ENCODE measurements around the gene CTCFL.

The CTCFL gene

DNA sequence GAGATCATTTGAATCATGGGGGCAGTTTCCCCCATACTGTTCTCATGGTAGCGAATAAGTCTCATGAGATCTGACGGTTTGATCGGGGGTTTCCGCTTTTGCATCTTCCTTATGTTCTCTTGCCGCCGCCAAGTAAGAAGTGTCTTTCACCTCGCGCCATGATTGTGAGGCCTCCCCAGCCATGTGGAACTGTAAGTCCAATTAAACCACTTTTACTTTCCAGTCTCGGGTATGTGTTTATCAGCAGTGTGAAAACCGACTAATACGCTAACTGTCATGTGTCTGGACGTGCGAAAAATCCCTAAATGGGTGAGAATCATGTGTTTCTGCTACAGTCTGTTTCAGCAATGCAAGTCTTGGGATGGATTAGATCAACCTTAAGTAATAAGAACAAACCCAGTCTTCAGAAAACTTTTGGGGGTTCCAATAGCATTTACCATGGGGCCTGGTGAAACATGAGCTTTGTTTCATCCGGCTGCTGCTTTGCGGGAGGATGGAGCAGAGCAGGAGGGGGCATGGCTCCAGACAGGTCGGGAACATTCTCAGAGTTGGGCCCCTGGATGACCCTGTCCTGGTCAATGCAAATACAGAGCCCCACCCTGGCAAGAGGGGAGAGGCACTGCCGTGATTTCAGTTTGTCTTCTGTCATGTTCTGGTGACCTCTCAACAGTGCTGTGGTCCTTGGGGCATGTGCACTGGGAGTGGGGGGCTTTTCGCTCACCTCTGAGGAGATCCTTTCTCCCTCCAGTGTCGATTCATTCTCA lies 41.5 kb downstream of the CTCFL start:
- in situ Hi-C loops (cut with MboI; ENCODE audit: low sequenced_read_pairs): no loop called here

DNA sequence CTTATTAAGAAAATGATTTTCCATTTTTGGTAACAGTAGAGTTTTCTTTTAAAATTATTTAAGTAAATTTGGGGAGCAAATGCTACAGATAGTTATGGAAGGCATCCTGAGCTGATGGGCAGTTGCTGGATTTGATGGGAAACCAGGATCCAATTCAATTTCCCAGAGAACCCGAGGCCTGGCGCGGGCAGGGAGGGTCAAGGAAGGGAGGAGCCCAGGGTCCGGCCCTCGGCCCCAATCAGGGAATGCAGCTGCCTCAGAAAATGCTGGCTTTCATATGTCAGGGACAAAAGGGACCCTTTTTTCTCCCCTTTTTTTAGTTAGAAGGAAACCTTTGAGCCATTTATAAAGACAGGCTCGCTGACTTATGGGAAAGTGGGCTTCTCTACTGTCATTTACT lies 42.1 kb downstream of the CTCFL start:
- in situ Hi-C loops (cut with MboI; ENCODE audit: low sequenced_read_pairs): no loop called here

DNA sequence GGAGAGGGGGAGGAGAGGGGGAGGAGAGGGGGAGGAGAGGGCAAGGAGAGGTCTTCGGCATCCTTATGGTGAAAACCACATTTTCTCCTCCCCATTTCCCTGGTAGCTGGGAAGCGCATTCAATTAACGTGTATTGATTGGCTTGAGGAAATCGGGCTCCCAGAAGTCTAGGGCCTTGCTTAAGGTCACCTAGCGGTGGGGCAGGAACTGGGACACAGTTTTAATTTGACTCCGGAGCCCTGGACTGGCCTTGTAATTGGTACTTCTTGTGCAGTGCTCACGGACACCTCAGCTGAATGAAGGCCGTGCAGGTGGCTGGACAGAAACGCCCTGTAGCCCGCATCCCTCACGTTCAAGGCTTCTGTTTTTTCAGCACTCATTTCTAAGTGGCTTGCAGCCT lies 42.8 kb downstream of the CTCFL start:
- in situ Hi-C loops (cut with MboI; ENCODE audit: low sequenced_read_pairs): no loop called here

DNA sequence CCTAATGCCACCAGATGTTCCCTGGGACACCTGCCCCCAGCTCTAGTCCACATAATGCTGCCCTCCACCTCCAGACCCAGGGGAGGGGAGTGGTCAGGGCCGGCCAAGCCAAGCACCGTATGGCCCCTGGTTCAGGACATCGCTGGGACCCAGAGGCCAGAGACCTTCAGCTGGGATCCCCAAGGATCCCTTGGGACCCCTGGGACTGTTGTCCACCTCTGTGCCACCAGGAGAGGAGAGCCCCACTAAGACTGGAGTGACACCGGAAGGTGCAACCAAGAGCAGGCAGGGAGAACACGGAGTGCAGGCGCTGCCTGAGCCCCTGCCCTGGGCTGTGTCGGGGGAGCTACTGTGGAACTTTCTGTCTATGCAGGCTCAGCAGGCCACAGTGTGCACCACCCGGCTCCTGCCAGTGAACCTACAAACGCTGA lies 43.6 kb downstream of the CTCFL start:
- in situ Hi-C loops (cut with MboI; ENCODE audit: low sequenced_read_pairs): no loop called here

DNA sequence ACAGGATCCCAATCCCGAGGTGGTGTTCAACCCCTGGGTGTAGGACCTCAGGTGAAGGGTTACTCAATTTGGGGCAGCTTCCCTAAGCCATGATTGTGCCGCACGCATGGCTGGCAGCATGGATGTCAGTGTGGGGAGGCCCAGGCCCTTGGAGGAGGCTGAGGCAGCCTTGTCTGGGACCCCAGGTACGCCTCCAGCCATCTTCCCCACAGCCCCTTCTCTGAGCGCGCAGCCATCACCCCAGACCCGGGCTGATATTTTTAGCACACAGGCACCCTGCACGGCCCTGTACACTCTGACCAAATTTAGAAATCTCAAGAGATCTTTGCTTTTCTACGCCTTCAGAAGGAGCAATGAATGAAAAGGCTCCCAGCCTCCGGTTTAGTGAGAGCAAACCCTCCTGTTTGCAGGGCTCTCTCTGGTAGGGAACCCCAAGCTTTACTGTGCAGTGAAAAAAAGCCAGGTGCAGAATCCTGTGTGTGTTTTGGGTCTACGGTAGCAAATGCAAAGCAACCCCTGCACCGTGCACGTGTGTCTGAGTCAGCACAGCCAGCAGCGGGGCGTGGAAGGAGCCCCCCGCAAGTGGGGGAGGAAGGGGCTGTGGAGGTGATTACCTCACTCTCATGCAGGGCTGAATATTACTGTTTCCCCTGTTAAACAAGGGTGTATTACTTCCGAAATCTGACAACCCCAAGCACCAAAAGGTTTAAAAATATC lies 44.3 kb downstream of the CTCFL start:
- in situ Hi-C loops (cut with MboI; ENCODE audit: low sequenced_read_pairs): no loop called here

DNA sequence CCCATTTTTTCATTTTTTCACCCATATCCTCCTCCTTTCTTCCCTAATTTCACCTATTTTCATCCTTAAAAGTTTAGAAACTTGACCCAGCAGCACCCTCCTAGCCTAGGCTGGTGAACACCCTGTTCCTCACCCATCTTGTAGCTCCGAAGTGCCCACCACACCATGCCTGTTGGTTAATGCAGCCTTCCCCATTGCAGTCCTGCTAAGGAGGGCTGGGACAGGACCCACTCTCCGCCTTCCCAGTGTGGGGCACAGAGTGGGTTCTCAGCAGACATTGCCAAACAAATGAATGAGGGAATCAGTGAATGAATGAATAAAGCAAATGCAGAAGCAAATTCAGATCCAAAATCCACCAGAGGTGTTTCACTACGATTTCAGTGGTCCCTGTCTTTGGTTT lies 45.7 kb downstream of the CTCFL start:
- in situ Hi-C loops (cut with MboI; ENCODE audit: low sequenced_read_pairs): loop anchor here (10.0 kb wide), 1 partner anchor 94 kb away; no protein-coding TSS in a partner anchor

DNA sequence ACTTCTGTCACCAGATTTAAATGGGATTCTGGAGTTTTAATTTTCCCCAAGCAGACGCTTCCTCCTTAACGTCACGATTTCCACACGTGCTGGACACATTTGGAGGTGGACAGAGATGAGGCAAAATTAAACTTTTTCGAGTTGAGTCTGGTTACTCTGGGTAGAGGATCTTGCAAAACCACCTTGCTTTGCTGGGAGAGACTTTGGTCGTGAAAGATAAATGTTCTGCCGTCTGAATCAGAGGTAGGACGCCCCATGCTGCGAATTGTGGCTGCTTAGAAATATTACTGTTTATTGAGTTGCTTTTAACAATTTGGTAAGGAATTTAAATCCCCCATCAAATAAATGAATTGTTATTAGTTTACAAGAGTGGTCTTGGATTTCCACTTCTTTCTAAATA lies 46.8 kb downstream of the CTCFL start:
- in situ Hi-C loops (cut with MboI; ENCODE audit: low sequenced_read_pairs): loop anchor here (10.0 kb wide), 1 partner anchor 93 kb away; no protein-coding TSS in a partner anchor

DNA sequence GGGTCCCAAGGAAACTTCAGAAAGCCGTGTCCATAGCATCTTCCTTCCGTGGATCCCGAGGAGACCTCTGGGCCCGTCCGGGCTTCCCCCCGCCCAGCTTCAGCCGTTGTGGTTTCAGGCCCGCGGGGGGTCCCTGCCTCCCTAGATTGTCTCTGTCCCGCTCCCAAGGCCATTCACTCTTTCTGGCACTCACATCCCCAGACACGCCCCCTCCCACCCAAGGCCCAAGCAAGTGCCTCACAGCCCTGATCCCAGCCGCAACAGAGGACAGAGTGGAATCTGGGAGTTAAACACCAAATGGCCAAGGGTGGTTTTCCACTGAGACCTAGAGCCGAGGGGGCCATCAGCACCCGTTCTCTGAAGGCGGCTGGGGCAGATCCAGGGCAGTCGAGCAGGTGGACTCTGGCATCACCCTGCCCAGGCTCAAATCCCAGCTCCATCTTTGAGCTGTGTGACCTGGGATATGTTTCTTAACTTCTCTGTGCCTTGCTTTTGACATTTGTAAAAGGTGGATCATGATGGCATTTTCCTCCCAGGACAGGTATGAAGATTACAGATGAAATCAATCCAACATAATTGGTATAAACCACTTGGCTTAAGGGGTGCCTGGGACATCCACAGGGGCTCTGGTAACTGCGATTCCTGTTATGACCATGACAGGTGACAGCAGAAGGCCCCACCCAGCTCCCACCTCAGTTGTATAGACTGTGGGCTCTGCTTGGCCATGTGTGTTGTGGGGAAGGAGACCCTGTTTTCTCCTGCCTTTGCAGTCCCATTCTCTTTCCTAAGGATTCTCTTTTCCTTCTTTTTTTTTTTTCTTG lies 48.1 kb downstream of the CTCFL start:
- in situ Hi-C loops (cut with MboI; ENCODE audit: low sequenced_read_pairs): loop anchor here (10.0 kb wide), 1 partner anchor 92 kb away; no protein-coding TSS in a partner anchor

DNA sequence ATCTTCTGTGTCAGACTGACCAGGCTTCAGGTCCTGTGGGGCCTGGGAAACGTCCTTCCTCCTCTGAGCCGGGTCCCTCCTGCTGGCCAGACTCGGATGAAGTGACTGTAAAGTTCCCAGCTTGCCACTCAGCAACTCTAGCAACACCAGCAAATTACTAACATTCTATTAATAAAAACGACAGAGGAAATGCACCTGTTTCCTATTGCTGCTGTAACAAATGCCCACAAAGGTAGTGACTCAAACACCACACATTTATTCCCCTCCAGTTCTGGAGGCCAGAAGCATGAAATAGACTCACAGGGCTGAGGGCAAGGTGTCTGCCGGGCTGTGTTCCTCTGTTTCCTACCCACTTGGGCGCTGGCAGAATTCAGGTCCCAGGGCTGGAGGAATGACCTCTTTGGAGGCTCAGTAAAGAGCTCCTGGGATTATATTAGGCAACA lies 48.8 kb downstream of the CTCFL start:
- in situ Hi-C loops (cut with MboI; ENCODE audit: low sequenced_read_pairs): loop anchor here (10.0 kb wide), 1 partner anchor 91 kb away; no protein-coding TSS in a partner anchor

DNA sequence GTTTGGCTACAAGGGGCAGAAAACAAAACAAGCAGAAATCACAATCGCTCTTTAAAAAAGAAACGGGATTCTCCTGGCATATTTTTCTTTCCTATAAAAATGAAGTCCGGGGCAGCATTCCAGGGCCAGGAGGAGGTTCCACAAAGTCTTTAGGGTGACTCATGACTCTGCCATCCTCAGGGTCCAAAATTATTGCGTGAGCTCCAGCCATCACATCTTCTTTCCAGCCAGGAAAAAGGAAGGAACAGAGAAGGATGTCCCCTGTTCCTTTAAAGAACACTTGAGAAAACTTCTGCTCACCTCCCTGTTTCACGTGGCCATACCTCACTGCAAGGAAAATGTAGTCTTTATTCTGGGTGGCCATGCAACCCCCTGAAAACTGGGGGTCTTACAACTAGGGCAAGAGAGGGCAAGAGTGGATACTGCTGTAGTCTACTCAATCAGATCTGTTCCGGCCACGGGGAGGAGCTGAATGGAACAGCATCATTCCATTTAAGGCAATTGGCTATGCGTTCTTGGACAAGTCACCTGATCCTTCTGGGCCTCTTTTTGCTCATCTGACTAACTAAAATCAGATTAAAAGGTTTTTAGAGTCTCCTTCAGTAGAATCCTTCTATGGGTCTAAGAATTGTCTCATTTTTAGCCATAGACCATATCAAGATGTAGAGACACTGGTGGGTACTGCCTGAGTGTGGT lies 49.4 kb downstream of the CTCFL start:
- in situ Hi-C loops (cut with MboI; ENCODE audit: low sequenced_read_pairs): loop anchor here (10.0 kb wide), 1 partner anchor 91 kb away; no protein-coding TSS in a partner anchor

DNA sequence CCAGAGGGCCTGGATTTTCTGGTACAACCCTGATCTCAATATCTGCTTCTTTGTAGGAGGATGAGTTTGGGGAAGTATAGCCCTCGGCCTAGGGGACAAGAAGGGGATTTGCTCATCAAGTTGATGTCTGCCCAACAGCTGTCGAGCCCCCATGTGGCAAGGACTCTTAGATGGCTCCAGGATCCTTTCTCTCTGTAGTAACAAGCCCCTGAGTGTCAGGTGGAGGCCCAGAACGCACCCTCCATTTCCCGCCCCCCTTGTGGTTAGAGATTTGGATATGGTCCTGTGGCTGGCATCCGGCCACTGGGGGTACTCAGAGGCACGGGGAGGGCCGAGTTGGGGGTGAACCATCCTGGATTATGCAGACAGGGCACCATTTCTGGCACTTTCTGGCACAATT lies 50.1 kb downstream of the CTCFL start:
- in situ Hi-C loops (cut with MboI; ENCODE audit: low sequenced_read_pairs): loop anchor here (10.0 kb wide), 1 partner anchor 90 kb away; no protein-coding TSS in a partner anchor

DNA sequence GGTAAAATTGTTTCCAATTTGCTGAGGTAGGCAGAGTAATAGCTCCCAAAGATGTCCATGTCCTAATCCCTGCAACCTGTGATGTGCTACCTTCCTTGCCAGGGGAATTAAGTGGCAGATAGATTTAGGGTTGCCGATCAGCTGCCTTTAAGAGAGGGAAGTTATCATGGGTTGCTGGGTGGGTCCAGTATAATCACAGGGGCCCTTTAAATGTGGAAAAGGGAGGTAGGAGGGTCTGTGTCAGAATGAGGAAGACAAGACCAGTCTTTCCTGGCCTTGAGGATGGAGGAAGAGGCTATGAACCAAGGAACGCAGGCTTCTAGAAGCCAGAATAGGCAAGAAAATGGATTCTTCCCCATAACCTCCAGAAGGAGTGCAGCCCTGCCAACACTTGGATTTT lies 50.7 kb downstream of the CTCFL start:
- in situ Hi-C loops (cut with MboI; ENCODE audit: low sequenced_read_pairs): loop anchor here (10.0 kb wide), 1 partner anchor 89 kb away; no protein-coding TSS in a partner anchor

DNA sequence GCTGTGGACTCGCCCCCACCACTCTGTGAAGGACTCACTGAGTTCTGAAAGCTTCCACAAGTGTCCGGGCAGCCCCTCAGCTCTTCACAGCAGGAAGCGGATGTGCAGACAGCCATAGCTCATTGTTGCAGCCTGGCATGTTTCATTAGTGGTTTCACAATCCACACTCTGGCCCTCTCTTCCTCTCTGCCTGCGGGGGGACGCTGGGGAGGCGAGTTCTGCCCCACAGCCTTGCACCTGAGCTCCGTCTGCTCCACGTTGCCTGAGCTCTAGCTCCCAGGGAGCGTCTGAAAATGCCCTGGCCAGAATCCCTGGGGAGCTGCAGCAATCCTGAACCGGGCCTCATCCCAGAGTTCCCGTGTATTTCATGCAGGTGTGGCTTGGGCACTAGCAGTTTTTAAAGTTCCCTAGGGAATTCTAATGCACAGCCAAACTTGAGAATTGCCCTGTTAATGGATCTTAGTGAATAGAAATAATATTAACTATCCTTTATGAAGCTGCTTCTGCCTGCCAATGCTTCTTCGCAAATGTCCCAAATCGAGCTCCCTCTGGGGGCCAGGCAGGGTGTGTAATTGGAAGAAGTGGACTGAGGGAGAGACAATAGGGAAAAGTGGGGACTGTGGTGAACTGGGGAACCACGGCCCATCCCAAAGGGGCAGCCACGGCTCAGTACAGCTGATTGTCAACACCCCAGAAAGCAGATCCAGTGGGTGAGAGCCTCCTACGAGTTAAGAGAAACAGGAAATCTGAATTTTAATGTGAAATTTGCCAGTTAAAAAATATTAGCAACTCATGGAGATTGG lies 51.5 kb downstream of the CTCFL start:
- in situ Hi-C loops (cut with MboI; ENCODE audit: low sequenced_read_pairs): loop anchor here (10.0 kb wide), 1 partner anchor 89 kb away; no protein-coding TSS in a partner anchor

DNA sequence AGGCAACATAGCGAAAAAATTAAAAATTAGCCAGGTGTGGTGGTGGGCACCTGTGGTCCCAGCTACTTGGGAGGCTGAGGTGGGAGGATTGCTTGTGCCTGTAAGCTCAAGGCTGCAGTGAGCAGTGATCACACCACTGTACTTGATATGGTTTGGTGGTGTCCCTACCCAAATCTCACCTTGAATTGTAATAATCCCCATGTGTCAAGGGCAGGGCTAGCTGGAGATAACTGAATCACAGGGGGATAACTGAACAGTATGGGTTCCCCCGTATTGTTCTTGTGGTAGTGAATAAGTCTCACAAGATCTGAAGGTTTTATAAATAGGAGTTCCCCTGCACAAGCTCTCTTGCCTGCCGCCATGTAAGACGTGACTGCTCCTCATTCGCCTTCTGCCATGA lies 52.5 kb downstream of the CTCFL start:
- in situ Hi-C loops (cut with MboI; ENCODE audit: low sequenced_read_pairs): loop anchor here (10.0 kb wide), 1 partner anchor 88 kb away; no protein-coding TSS in a partner anchor

DNA sequence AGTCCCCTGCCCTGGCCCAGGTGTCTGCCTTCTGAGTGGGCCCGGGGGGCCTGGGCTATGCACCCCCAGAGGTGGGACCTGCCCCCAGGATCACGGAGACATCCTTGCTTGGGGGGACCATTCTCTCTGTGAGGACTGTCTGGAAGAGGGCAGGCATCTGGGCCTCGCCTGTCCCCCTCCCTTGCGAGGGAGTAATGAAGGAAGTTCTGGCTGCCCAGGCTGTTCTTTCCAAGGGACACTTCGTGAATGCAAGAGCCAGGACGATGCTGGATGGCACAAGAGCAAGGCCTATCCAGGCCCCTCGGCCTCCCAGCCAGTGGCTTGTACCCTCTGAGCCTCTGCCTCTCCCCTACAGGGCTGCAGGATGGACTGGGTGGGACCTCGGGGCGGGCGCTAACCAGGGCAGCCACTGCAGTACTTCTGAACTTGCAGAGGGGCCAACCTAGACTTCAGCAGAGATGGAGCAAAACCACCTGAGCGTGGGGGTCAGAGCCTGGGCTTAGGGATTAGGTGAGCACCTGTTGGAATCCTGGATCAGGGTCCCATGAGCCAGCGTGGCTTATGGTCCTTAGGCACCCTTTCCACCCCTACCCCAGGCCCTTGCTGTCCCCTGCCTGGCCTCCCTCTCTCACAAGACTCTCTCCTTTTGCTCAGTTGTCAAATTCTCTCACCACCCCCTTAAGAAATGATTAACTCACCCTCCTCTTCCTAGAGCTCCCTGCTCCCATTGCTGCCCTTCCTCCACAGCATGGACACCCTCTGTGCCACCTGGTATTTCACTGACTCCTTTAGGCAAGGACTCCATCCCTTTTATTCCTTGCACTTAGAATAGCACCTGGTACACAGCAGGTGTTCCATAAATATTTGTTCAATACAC lies 53.2 kb downstream of the CTCFL start:
- in situ Hi-C loops (cut with MboI; ENCODE audit: low sequenced_read_pairs): loop anchor here (10.0 kb wide), 1 partner anchor 87 kb away; no protein-coding TSS in a partner anchor

DNA sequence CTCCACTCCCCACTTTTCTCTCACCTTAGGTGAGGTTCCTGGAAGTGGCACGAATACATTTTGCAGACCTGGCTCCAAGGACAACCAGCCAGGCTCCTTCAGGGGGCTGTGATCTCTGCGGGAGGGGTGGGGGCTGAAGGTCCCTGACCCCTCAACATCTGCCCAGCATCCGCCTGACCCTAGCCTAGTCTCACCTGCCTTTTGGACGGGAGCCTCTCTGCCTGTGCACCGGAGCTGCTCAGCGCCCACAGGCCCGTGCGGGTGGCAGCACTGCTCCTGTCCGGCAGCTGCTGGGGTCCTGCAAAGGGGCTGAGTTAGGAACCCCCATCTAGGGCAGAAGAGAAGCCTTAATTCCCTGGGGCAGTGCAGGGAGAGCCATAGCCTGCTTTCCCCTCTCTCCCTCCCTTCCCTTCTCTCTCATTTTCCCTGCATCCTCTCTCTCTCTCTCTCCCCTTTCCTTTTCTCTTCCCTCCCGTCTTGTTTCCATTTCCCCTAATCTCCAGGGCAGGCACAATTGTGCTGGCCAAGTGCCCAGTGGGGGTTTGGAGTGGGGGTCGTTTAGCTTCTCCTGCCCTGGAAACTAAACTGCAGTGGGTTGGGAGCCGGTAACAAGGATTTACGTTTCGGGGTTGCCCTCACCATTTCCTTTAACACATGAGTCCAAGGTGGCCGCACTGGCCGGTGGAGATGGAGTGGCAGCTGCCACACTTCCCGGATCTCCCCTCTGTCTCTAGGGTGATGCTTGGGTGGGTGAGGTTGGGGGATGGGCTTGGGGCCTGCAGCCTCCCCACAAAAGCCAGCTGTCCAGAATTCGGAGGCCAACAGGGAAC lies 54.1 kb downstream of the CTCFL start:
- in situ Hi-C loops (cut with MboI; ENCODE audit: low sequenced_read_pairs): loop anchor here (10.0 kb wide), 1 partner anchor 86 kb away; no protein-coding TSS in a partner anchor

DNA sequence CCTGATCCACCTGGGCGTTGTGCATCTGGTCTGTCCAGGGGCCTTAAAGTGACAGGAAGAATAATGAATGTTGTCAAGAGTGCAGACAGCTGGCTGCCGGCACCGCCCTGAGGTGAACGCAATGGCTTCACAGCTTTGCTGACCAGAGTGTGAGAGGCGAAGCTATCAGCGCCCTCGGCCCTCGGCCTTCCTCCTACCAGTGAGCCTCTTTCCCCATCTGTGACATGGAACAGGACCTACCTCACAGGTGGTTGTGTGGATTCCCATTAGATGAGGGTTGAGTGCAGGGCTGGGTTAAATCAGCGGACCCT lies 54.8 kb downstream of the CTCFL start:
- in situ Hi-C loops (cut with MboI; ENCODE audit: low sequenced_read_pairs): loop anchor here (10.0 kb wide), 1 partner anchor 85 kb away; no protein-coding TSS in a partner anchor

Data from HL-60/S4 treated with phorbol 12-myristate 13-acetate at 8.2 ng/mL for 4 days and 3 days (cell line).